Caki2 (cell line): ENCODE measurements around the gene DOK5. TPM values are rescaled to one million over a fixed set of nuclear protein-coding genes. Genes with fewer than 3 reads are reported as not detected.

Experiments
- DNase-seq: peaks from one replicate; pipeline ENCODE4 v3.0.0-alpha.2; 2015; ENCODE audit warnings: low read depth
- in situ Hi-C: cut with HindIII; loops from 2 replicates; pipeline ENCODE4 v1.10.0; 2016; ENCODE audit warnings: low sequenced_read_pairs, low pct_unique_long_range_greater_than_20kb, mixed read lengths
- total RNA-seq: library from RNA; depleted of rRNA; stranded (reverse); fragments of >200 nt; shearing (Covaris generic); gene quantifications from 2 replicates; pipeline ENCODE4 v1.2.3, GENCODE V29; 2014; ENCODE audit warnings: low replicate concordance

The DOK5 gene
- total RNA-seq, 1 experiment from 2014 or later: 3.5 TPM

DNA sequence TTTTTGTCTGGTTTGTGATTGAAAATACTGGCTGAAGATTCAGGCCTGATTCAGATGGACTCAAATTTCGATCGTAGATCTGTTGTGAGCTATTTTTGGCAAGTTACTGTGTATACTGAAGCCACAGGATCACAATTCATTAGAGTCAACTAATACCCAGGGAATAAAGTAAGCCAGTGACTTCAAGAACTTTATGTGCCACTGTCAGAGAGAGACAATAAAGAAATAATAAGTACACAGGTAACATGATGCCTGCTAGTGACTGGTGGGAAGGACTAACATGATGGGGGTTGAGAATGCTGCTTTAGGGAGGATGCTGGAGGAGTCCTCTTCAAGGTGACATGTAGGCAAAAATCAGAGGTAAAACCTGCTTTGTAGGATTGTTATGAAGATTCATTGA, 215.9 kb downstream of the DOK5 start:
- in situ Hi-C loops: no loop called here
- DNase-seq: no peak

DNA sequence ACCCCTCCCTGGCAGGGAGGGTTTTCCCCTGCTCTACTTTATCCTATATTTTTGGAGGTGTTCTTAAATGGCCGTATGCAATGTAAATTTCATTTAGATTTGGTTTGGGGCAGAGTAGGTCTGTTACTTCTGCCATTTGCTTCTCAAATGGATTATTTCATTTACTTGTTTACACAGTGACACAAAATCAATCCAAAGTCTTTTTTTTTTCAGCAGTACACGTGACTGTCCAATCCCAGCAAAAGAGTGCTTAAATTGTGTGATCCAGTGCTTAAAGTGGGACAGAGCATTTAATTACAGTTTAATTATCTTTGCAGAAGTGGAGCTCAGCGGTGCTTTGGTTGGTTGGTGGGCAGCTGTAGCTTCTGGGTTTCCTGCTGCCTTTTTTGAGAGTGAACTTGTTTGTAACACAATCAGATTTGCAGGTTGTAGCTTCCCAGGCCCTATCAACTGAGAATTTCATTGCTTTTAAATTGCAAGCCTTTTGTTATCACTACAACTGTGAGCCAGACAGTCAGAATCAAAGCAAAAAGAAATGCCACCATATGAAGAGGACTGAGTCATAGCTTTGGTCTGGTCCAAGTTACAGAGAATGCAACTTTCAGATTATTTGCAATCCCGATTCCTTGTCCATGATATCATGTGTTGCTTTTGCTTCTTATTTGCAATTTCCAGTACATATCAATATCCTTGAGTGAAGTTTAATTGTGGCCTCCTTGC, 216.9 kb downstream of the DOK5 start:
- in situ Hi-C loops: no loop called here
- no peak for DNase-seq

DNA sequence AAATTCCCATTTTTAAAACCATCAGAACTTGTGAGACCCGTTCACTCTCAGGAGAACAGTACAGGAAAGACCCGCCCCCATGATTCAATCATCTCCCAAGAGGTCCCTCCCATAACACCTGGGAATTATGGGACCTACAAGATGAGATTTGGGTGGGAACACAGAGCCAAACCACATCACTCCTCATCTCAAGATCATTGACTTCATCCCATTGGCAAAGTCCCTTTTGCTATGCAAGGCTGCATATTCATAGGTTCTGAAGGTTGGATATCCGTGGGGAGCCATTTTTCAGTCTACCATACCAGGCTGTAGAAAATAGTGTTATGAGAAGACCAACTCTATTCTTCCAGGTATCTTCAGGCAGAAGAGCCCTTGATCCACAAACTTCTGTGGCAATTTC, 219.1 kb downstream of the DOK5 start:
- in situ Hi-C loops: no loop called here
- DNase-seq: no peak

DNA sequence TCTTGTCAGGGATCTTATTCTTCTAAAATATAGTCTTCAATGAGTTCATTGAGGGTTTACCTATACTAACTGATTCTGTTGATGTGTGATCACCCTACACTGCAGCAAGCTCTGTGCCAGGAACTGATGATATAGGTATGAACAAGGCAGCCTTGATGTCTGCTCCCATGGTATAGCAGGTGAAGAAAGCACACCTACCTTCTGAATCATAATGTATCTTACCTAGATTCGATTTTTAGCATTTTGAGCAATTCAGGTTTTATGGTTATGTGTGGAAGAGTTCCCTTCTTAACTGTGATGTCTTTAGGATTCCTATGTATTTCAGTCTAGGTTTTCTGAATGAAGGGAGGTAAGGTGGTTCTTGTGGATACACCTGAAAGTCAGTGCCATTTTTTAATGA, 223.0 kb downstream of the DOK5 start:
- DNase-seq: no peak
- in situ Hi-C loops: no loop called here
